Camera-type eye (tissue), 1 donor: ENCODE data around the gene SKIC8. TPM values are rescaled to one million over a fixed set of nuclear protein-coding genes. Genes with fewer than 3 reads are reported as not detected.

Source experiments
- total RNA-seq: library from RNA; depleted of rRNA; stranded (reverse); fragments of >200 nt; gene quantifications from one replicate; pipeline ENCODE4 v1.2.3, GENCODE V29; 2014

SKIC8 gene
- 60.8 TPM for total RNA-seq

GRCh38 chr15:78299101-78299930 is at the start of gene SKIC8:
TSS of gene SKIC8 (minus strand) at chr15:78299609. CDS start at chr15:78295686, 3,923 bp downstream.

GRCh38 chr15:78340231-78341056 is 41.0 kb upstream of the SKIC8 start, which contains the start of gene CRABP1:
TSS of gene CRABP1 (plus strand) at chr15:78340353. CDS start at chr15:78340429, 76 bp downstream.

GRCh38 chr15:78264304-78265136 is 34.9 kb downstream of the SKIC8 start, which contains the start of gene DNAJA4:
TSS of gene DNAJA4 (plus strand) at chr15:78264562. CDS start at chr15:78264764, 202 bp downstream.

GRCh38 chr15:78234515-78235040 is 64.8 kb downstream of the SKIC8 start, which contains the start of gene ACSBG1:
TSS of gene ACSBG1 (minus strand) at chr15:78234565. CDS start at chr15:78234501, 64 bp downstream.

Other genes with a start within 250 kb of the SKIC8 start
- 46.0 TPM for gene TBC1D2B, start 221.9 kb downstream of the SKIC8 start, total RNA-seq
- not detected for gene SH2D7, start 207.0 kb downstream of the SKIC8 start, total RNA-seq
- gene CIB2, start 168.2 kb downstream of the SKIC8 start, total RNA-seq: 14.4 TPM
- 84.8 TPM for gene IDH3A, start 150.2 kb downstream of the SKIC8 start, total RNA-seq
- 1.0 TPM for gene ACSBG1, start 65.0 kb downstream of the SKIC8 start, total RNA-seq
- gene DNAJA4, start 35.0 kb downstream of the SKIC8 start, total RNA-seq: 30.6 TPM
- gene CRABP1, start 40.7 kb upstream of the SKIC8 start, total RNA-seq: 401 TPM
- gene IREB2, start 138.6 kb upstream of the SKIC8 start, total RNA-seq: 85.2 TPM
- 11.1 TPM for gene HYKK, start 208.0 kb upstream of the SKIC8 start, total RNA-seq
- 148 TPM for gene PSMA4, start 240.8 kb upstream of the SKIC8 start, total RNA-seq